A673 (cell line): ENCODE data around the gene DHRS7C.

Experiments
- CTCF ChIP-seq: fragments of 300-800, 200-600 bp; sonication (generic); conservative IDR thresholded peaks from 2 replicates; pipeline ENCODE4 v1.5.1; 2017; ENCODE audit warnings: low read depth, mild to moderate bottlenecking, antibody characterized with exemption, low read length, moderate library complexity, mixed read lengths
- EZH2 ChIP-seq: fragments of 200-600 bp; sonication (generic); IDR thresholded peaks from 2 replicates; pipeline ENCODE4 v1.6.1; 2017; ENCODE audit warnings: borderline replicate concordance, low read depth, mild to moderate bottlenecking, mixed read lengths, antibody characterized with exemption, low read length; ENCODE audit not compliant: poor library complexity, severe bottlenecking

- no peak for TF ChIP-seq CTCF
- TF ChIP-seq EZH2, result no peak
Measured at GRCh38 chr17:9788601-9789000, 2.8 kb downstream of the DHRS7C start.
